OCI-LY3 (cell line): ENCODE data around the gene MED26.

Source experiments
- H2AFZ ChIP-seq: fragments of 200-600, 300-600 bp; shearing (Covaris generic); 2 replicates; pipeline ENCODE4 v1.6.0; 2014; ENCODE audit warnings: antibody characterized with exemption, low read depth, low read length
- H3K27ac ChIP-seq: fragments of 200-600, 300-600 bp; sonication (generic); 2 replicates; pipeline ENCODE4 v1.5.1; 2014; ENCODE audit warnings: mild to moderate bottlenecking, low read length, moderate library complexity, mixed read lengths
- H3K27me3 ChIP-seq: fragments of 200-600, 300-600 bp; sonication (generic); 2 replicates; pipeline ENCODE4 v1.6.1; 2014; ENCODE audit warnings: low read depth, low read length, mixed read lengths
- H3K36me3 ChIP-seq: fragments of 200-600, 300-600 bp; sonication (generic); replicated peaks from 2 replicates; pipeline ENCODE3; 2014; ENCODE audit warnings: low read depth, low read length, mixed read lengths
- H3K4me1 ChIP-seq: fragments of 300-600, 200-600 bp; sonication (generic); 2 replicates; pipeline ENCODE4 v1.6.1; 2014; ENCODE audit warnings: low read length, mixed read lengths
- H3K4me2 ChIP-seq: fragments of 200-600, 300-600 bp; sonication (generic); 2 replicates; pipeline ENCODE4 v1.6.1; 2014; ENCODE audit warnings: low read length, mixed read lengths
- H3K4me3 ChIP-seq: fragments of 300-600, 200-600 bp; sonication (generic); 2 replicates; pipeline ENCODE4 v1.5.1; 2014; ENCODE audit warnings: antibody characterized with exemption, mild to moderate bottlenecking, low read length, moderate library complexity
- H3K79me2 ChIP-seq: fragments of 300-600, 200-600 bp; shearing (Covaris generic); 2 replicates; pipeline ENCODE4 v1.6.1; 2014; ENCODE audit warnings: mild to moderate bottlenecking, low read length, mixed read lengths
- H3K9ac ChIP-seq: fragments of 300-600, 200-600 bp; shearing (Covaris generic); 2 replicates; pipeline ENCODE4 v1.6.0; 2014; ENCODE audit warnings: mild to moderate bottlenecking, low read length, moderate library complexity
- H3K9me3 ChIP-seq: fragments of 200-600, 300-600 bp; shearing (Covaris generic); 2 replicates; pipeline ENCODE4 v1.6.1; 2014; ENCODE audit warnings: low read length, mixed read lengths; ENCODE audit not compliant: insufficient read depth
- H4K20me1 ChIP-seq: fragments of 200-600, 300-600 bp; sonication (generic); 2 replicates; pipeline ENCODE4 v1.6.1; 2016; ENCODE audit warnings: low read length, mixed read lengths; ENCODE audit not compliant: insufficient read depth
- EZH2phosphoT487 ChIP-seq: fragments of 200-600 bp; shearing (Covaris generic); IDR thresholded peaks from 2 replicates; pipeline ENCODE4 v1.6.1; 2018; ENCODE audit warnings: antibody characterized with exemption, mixed run types, low read depth
- TF ChIP-seq, protein P1 (sequence below): fragments of 200-600, 300-600 bp; sonication (generic); IDR thresholded peaks from 2 replicates; pipeline ENCODE4 v1.5.1; 2014; ENCODE audit warnings: antibody characterized with exemption, low read length, low read depth

MED26 gene

DNA sequence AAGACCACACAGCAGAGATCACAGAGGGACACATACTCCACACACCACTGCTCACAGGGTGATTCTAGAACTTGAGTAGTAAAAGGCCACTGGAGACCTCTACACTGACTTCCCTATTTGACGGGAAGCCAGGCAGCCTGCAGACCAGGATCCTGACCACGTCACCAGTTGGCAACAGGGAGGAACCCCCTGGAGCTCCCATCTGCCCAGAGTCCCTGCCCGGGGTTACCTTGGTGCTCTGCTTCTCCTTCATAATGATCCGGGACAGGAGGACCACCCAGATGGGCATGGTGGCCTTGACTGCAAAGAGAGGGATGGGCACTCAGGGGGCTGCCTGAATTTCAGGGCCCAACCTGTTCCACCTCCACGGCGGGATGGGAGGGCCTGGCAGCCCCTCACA, 56.7 kb downstream of the MED26 start:
- Histone ChIP-seq H3K36me3 (peaks cover 47% of the 10 kb centered on the region), H3K4me1 (peaks cover 18% of the 10 kb centered on the region), H3K4me2 (peak overlapping the region; percentile 92)

DNA sequence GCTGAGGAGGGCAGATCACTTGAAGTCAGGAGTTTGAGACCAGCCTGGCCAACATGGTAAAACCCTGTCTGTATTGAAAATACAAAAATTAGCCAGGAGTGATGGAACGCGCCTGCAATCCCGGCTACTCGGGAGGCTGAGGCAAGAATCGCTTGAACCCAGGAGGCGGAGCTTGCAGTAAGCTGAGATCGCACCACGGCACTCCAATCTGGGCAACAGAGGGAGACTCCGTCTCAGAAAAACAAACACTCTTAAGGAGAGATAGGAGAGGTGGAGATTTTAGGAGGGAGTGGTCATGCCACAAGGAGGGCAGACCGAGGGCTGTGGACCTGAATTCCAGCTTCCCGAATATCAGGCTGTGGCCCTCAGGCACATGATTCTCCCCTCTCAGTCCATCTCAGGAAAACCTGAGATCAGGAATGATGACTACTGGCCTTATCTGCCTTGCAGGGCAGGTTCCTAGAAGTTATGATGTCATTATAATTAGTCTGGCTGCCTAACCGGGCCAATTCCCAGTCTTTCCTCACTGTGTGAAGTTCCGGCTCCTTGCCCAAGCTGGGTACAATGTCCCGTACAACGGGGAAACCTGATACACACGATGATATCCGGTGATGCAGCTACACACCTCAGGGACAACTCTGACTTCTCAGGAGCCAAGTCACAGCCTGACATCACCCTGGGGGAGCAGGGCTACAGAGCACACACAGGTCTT, 58.2 kb downstream of the MED26 start:
- Histone ChIP-seq H3K4me1 (peaks cover 18% of the 10 kb centered on the region), H3K36me3 (peaks cover 41% of the 10 kb centered on the region), H3K27me3 (no peaks in the 10 kb centered on the region), H3K4me3 (no peak overlapping the region), H3K9me3 (no peaks in the 10 kb centered on the region), H3K9ac (no peak overlapping the region), H2AFZ (no peak overlapping the region), H3K27ac (no peak overlapping the region), H3K79me2 (peaks cover 57% of the 10 kb centered on the region), H4K20me1 (peaks cover 9% of the 10 kb centered on the region), H3K4me2 (no peak overlapping the region)
- no peak for TF ChIP-seq EZH2phosphoT487

More for the DNA sequence above, 56.7 kb downstream of the MED26 start:
- Histone ChIP-seq H2AFZ (no peak overlapping the region), H3K4me3 (peak overlapping the region; percentile 92), H3K9ac (peak overlapping the region; percentile 79), H3K27me3 (no peaks in the 10 kb centered on the region), H3K27ac (0 out of 2 replicates have a peak overlapping the region, but pooled peaks have one; percentile 42), H3K79me2 (peaks cover 73% of the 10 kb centered on the region), H4K20me1 (peaks cover 20% of the 10 kb centered on the region), H3K9me3 (no peaks in the 10 kb centered on the region)
- no peak for TF ChIP-seq EZH2phosphoT487
- TF ChIP-seq, protein P1, sequence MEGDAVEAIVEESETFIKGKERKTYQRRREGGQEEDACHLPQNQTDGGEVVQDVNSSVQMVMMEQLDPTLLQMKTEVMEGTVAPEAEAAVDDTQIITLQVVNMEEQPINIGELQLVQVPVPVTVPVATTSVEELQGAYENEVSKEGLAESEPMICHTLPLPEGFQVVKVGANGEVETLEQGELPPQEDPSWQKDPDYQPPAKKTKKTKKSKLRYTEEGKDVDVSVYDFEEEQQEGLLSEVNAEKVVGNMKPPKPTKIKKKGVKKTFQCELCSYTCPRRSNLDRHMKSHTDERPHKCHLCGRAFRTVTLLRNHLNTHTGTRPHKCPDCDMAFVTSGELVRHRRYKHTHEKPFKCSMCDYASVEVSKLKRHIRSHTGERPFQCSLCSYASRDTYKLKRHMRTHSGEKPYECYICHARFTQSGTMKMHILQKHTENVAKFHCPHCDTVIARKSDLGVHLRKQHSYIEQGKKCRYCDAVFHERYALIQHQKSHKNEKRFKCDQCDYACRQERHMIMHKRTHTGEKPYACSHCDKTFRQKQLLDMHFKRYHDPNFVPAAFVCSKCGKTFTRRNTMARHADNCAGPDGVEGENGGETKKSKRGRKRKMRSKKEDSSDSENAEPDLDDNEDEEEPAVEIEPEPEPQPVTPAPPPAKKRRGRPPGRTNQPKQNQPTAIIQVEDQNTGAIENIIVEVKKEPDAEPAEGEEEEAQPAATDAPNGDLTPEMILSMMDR = no peak

DNA sequence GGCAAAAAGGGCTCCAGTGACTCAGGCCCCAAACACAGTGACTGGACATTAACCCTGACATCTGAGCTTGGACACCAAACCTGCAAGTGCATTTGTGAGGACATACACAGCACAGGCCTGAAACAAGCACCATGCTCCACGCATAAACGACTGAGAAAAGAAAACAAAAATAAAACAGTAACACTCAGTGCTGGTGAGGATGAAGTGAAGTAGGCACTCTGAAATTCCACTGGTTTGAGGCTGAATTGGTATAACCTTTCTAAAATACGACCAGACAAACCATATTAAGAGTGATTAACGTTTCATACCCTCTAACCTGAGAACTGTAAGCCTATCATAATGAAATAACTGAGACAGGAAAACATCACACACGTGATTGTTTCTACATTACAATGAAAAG, 61.3 kb downstream of the MED26 start:
- Histone ChIP-seq H3K9me3 (no peaks in the 10 kb centered on the region), H3K9ac (no peak overlapping the region), H4K20me1 (no peaks in the 10 kb centered on the region), H3K79me2 (peaks cover 30% of the 10 kb centered on the region), H3K4me1 (peaks cover 6% of the 10 kb centered on the region), H3K4me3 (no peak overlapping the region), H2AFZ (no peak overlapping the region), H3K27me3 (no peaks in the 10 kb centered on the region), H3K4me2 (no peak overlapping the region), H3K27ac (no peak overlapping the region), H3K36me3 (peaks cover 54% of the 10 kb centered on the region)
- no peak for TF ChIP-seq EZH2phosphoT487
- TF ChIP-seq, protein P1 = no peak

DNA sequence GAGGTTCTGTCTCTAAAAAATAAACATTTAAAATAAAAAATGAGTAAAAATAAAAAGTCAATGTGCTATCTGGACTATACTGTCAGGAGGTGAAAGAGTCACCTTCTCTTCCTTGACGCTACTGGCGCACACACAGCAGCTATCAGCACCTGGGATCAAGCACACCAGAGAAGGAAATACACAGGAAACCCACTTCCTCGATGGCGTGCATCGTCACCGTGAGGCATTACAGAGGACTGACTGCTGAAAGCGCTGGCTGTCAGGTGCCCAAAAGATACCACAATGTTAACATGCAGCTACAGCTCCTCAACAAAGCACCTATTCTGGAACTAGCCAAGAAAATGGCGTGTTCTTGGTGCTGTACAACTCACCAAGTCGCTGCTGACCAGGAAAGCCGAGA, 61.8 kb downstream of the MED26 start:
- Histone ChIP-seq H3K4me1 (peaks cover 3% of the 10 kb centered on the region), H2AFZ (no peak overlapping the region), H3K4me2 (no peak overlapping the region), H3K27ac (no peak overlapping the region), H3K9me3 (no peaks in the 10 kb centered on the region), H3K27me3 (no peaks in the 10 kb centered on the region), H3K9ac (no peak overlapping the region), H3K36me3 (peaks cover 59% of the 10 kb centered on the region), H3K79me2 (peaks cover 24% of the 10 kb centered on the region), H4K20me1 (no peaks in the 10 kb centered on the region), H3K4me3 (no peak overlapping the region)
- TF ChIP-seq, protein P1 = no peak
- TF ChIP-seq EZH2phosphoT487 = no peak
